ENCODE measurements around the gene ZMYND15. TPM values are rescaled to one million over a fixed set of nuclear protein-coding genes. Genes with fewer than 3 reads are reported as not detected.

The ZMYND15 gene
- total and polyA plus RNA-seq, 2 of the 4 experiments (the other 2 are of a cell fraction), result 0.07 TPM; not detected in 1

DNA sequence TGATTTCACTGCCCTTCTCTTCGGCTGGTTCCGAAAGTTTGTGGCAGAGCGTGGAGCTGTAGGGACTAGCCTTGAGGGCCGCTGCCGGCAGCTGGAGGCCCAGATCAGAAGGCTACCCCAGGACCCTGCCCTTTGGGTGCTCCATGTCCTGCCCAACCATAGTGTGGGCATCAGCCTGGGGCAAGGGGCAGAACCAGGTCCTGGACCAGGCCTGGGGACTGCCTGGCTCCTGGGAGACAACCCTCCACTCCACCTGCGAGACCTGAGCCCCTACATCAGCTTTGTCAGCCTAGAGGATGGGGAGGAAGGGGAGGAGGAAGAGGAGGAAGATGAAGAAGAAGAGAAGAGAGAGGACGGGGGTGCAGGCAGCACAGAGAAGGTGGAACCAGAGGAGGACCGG lies 951 bp downstream of the ZMYND15 start:
- BruUV-seq (replicated peaks), result no TSS peak
- Histone ChIP-seq H3K14ac (replicated peaks; ENCODE audit: low read depth, low read length) (no peak overlapping the region), H3K4me2 (ENCODE audit: low read depth, low read length) (no peak overlapping the region), H3K4me3 (ENCODE audit: insufficient read depth, low read depth, low read length) (no peak overlapping the region), H2BK5ac (ENCODE audit: low read depth, low read length, poor library complexity, severe bottlenecking) (no peak overlapping the region), H3K18ac (ENCODE audit: low read depth, low read length) (no peak overlapping the region), H2BK20ac (ENCODE audit: low read depth, low read length) (no peak overlapping the region), H3K27me3 (ENCODE audit: control insufficient read depth, insufficient read depth, low read length) (peaks cover 69% of the 10 kb centered on the region), H3K9me3 (ENCODE audit: control insufficient read depth, insufficient read depth, low read length) (no peaks in the 10 kb centered on the region), H2AK9ac (replicated peaks; ENCODE audit: low read depth, low read length, poor library complexity) (peak overlapping the region; percentile 72), H4K20me1 (ENCODE audit: insufficient read depth, low read length) (no peaks in the 10 kb centered on the region), H3K9me1 (ENCODE audit: insufficient read depth, low read length) (no peaks in the 10 kb centered on the region), H3K27ac (ENCODE audit: insufficient read depth, low read length) (no peak overlapping the region), H4K5ac (ENCODE audit: low read depth, low read length) (no peak overlapping the region), H2AK5ac (ENCODE audit: low read depth, low read length) (no peak overlapping the region), H3K4me1 (ENCODE audit: control insufficient read depth, insufficient read depth, low read length) (peaks cover 8% of the 10 kb centered on the region; the same call in 1 of the 2 replicates), H3K23ac (ENCODE audit: low read depth, low read length) (no peak overlapping the region), H3K56ac (ENCODE audit: extremely low read depth, insufficient read depth, low read length) (no peak overlapping the region), H3K36me3 (ENCODE audit: control insufficient read depth, insufficient read depth, low read length) (no peaks in the 10 kb centered on the region), H2BK15ac (ENCODE audit: low read depth, low read length) (no peak overlapping the region), H2AFZ (replicated peaks; ENCODE audit: low read length, poor library complexity) (peak overlapping the region; percentile 41), H4K91ac (ENCODE audit: insufficient read depth, low read depth, low read length) (no peak overlapping the region), H3K79me1 (ENCODE audit: low read depth in 1 of 2, low read length in 2 of 2) (no peaks in the 10 kb centered on the region), H3K4ac (ENCODE audit: low read depth, low read length) (no peak overlapping the region), H3K9ac (ENCODE audit: low read depth, low read length) (no peak overlapping the region), H2BK120ac (ENCODE audit: low read depth, low read length) (no peak overlapping the region), H4K8ac (ENCODE audit: low read depth in 2 of 2, low read length in 2 of 2) (no peak overlapping the region)
- POLR2A ChIA-PET (ENCODE audit: unreplicated experiment), result no interaction called here
- in situ Hi-C loops (cut with MboI; ENCODE audit: low sequenced_read_pairs) (no loop called here), intact Hi-C loops (cut with micrococcal nuclease) (no loop called here), dilution Hi-C loops (cut with HindIII; ENCODE audit: low sequenced_read_pairs, unreplicated experiment) (no loop called here)
- TF ChIP-seq NFE2L2 (IDR thresholded peaks at IDR 0.05; ENCODE audit: low read depth, low read length), result no peak
- TF ChIP-seq SMC3 (IDR thresholded peaks at IDR 0.05; ENCODE audit: low read depth, low read length), result no peak
- TF ChIP-seq BHLHE40 (IDR thresholded peaks at IDR 0.05; ENCODE audit: low read depth, low read length), result no peak
- ATAC-seq (ENCODE audit: low read depth) (no peak), DNase-seq (no peak)
- CTCF ChIA-PET, result no interaction called here
- 100% methylated on average over 3 of the region's 8 CpGs; no CpG with 5 or more reads in 1 of the 2 experiments for WGBS, 2 experiments (ENCODE audit: extremely low coverage in 2 of 2, insufficient read length in 1 of 2)
